ENCODE measurements around the gene CHP2. TPM values are rescaled to one million over a fixed set of nuclear protein-coding genes. Genes with fewer than 3 reads are reported as not detected.

Gene CHP2
- total RNA-seq, 1 donor from 2014 or later: not detected

DNA sequence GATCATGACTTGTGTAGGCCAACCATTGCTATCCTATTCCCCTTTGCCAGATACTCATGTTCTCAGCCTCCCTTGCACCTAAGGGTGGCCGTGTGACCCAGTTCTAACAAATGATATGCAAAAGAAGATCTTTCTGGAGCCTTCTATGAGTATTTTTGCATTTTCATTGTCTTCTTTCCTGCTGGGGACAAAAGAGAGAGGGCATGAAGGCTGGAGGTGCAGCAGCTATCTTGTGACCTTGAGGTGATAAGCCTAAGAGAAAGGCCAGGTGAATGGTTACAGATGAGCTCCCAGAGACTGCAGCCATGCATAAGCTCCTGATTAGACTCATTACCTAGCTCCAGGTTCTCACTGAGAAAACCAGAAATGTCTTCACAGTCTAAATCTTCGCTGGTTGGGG is 42.1 kb downstream of the CHP2 start:
- no peak for DNase-seq (ENCODE audit: missing footprints)
- no peak for ATAC-seq
- intact Hi-C loops (cut with DNase I): loop anchor here (10.0 kb wide), 1 partner anchor 218 kb away; no protein-coding TSS in a partner anchor

DNA sequence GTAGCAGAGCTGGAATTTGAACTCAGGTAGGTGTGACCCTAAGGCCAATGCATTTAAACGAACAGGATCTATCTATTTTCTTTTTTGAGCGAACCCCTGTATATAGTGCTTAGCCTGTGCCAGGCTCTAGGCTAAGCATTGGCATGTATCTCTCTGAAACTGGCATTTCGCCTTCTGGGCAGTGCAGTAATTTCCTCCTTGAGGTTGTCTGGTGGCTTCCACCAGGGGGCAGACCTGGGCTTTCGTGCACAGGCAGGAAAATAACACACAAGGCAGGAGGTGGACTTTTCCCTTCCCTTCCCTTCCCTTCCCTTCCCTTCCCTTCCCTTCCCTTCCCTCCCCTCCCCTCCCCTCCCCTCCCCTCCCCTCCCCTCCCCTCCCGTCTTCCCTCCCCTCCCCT is 46.6 kb downstream of the CHP2 start:
- intact Hi-C loops (cut with DNase I): no loop called here
- DNase-seq (ENCODE audit: missing footprints): peak; percentile 80
- ATAC-seq: peak; percentile 69

DNA sequence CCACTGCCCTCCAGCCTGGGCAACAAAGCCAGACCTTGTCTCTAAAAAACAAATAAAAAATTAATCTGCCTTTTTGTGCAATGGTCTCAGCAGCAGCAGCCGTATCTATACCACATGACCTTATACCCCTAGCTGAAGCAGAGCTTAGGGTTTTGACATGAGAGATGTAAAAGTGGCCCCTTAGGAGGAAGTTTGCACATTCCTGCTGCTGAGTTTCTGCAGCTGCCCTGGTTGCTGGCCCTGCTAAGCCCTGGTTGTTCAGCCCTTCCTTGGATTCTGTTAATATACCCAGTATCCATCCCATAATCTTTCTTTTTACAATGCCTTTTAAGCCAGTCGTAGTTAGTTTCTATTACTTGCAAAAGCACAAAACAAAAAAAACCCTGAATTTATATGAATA is 48.0 kb downstream of the CHP2 start:
- no peak for ATAC-seq
- intact Hi-C loops (cut with DNase I): no loop called here
- DNase-seq (ENCODE audit: missing footprints): no peak

DNA sequence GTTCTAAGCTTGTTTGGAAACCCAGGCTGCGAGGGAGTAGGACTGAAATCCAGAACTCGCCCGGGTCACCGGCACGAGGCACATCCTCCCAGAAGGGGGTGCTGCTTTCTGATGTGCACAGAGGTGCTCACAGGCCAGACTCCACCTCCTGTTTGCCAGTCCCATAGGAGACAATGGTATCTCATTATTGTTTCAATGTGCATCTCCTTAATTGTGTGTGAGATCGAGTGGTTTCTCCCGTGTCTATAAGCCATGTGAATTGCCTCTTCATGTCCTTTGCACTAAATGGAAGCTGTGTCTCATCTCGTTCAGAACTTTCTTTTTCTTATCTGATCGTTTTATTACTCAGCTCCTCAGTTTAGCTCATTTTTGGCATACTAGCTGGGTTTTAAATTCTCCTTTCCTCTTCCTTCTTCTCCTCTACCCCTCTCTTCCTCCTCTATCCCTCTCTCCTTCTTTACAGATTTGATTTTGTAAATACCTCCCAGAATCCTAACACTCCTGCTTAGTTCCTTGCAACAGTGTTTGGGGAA is 48.8 kb downstream of the CHP2 start:
- peak; percentile 50 for ATAC-seq
- DNase-seq (ENCODE audit: missing footprints): peak; percentile 84
- intact Hi-C loops (cut with DNase I): no loop called here

DNA sequence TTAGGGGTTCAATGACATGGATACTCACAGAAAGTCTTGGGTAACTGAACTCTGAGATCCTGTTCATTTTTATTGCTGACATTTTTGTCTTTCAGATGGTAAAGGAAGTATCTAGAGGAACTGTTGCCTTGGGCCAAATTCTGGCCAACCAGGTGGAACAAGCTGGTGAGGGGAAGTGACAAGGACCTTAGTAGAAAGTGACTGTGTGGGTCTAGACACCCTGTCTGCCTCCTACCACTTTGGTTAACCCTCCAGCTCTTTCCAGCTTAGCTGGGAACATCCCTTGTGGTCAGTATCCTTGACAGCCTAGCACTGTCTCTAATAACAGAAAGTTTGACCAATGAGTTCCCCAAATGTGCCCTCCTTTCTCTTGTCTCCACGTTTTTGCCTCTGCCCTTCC is 52.2 kb downstream of the CHP2 start:
- ATAC-seq (peak; percentile 48), DNase-seq (ENCODE audit: missing footprints) (no peak)

More for the DNA sequence above, 52.2 kb downstream of the CHP2 start:
- intact Hi-C loops (cut with DNase I): no loop called here

Other genes starting within 250 kb of the CHP2 start
- 51.7 TPM for gene GGA2, start 244.5 kb upstream of the CHP2 start, total RNA-seq
- gene EARS2, start 197.7 kb upstream of the CHP2 start, total RNA-seq: 24.9 TPM
- 66.4 TPM for gene UBFD1, start 197.3 kb upstream of the CHP2 start, total RNA-seq
- 577 TPM for gene NDUFAB1, start 158.7 kb upstream of the CHP2 start, total RNA-seq
- gene PALB2, start 113.7 kb upstream of the CHP2 start, total RNA-seq: 4.9 TPM
- gene DCTN5, start 113.6 kb upstream of the CHP2 start, total RNA-seq: 38.2 TPM
- 1.2 TPM for gene PLK1, start 76.1 kb upstream of the CHP2 start, total RNA-seq
- not detected for gene ERN2, start 41.8 kb upstream of the CHP2 start, total RNA-seq
- 2.2 TPM for gene PRKCB, start 81.0 kb downstream of the CHP2 start, total RNA-seq

Data from Right ventricle myocardium inferior (tissue), 1 donor.